Testis (tissue), 2 donors: ENCODE measurements around the gene CRYL1.

Source experiments
- POLR2A ChIP-seq: fragments of 450-650 bp; IDR thresholded peaks from one replicate; pipeline ENCODE4 v1.6.1; 2017; ENCODE audit warnings: antibody characterized with exemption, mild to moderate bottlenecking, moderate library complexity
- TF ChIP-seq, protein P1 (sequence below), 3 experiments: fragments of 450-650 bp in 2 of 3; fragments of 200-600 bp in 1 of 3; sonication (generic) in 1 of 3; IDR thresholded peaks; one replicate each; pipeline ENCODE4 v1.5.1; 2016 to 2019; ENCODE audit warnings: antibody characterized with exemption in 3 of 3, mild to moderate bottlenecking in 2 of 3, moderate library complexity in 1 of 3

DNA sequence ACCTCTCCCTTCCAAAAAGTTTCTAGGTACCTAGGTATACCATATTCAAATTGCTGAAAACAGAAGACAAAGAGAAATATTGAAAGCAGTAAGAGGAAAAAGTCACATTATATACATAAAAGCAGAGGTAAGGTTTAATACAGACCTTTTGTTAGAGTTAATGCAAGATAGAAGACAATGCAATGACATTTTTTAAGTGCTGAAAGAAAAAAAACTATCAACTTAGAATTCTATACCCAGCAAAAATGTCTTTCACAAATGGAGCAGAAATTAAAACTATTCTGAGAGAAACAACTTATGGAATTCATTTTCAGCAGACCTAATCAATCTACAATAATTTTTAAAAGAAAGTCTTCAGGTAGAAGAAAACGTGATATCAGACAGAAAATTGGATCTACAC is 77.2 kb downstream of the CRYL1 start:
- TF ChIP-seq, protein P1, sequence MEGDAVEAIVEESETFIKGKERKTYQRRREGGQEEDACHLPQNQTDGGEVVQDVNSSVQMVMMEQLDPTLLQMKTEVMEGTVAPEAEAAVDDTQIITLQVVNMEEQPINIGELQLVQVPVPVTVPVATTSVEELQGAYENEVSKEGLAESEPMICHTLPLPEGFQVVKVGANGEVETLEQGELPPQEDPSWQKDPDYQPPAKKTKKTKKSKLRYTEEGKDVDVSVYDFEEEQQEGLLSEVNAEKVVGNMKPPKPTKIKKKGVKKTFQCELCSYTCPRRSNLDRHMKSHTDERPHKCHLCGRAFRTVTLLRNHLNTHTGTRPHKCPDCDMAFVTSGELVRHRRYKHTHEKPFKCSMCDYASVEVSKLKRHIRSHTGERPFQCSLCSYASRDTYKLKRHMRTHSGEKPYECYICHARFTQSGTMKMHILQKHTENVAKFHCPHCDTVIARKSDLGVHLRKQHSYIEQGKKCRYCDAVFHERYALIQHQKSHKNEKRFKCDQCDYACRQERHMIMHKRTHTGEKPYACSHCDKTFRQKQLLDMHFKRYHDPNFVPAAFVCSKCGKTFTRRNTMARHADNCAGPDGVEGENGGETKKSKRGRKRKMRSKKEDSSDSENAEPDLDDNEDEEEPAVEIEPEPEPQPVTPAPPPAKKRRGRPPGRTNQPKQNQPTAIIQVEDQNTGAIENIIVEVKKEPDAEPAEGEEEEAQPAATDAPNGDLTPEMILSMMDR (IDR thresholded peaks at IDR 0.05), result no peak
- TF ChIP-seq POLR2A, result no peak
